ENCODE data around the gene RLN2.

RLN2 gene

GRCh38 chr9:5265939-5266338 is 38.6 kb downstream of the RLN2 start:
- DNase-seq, result no peak

GRCh38 chr9:5264219-5264595 is 40.3 kb downstream of the RLN2 start:
- no peak for DNase-seq

DNA sequence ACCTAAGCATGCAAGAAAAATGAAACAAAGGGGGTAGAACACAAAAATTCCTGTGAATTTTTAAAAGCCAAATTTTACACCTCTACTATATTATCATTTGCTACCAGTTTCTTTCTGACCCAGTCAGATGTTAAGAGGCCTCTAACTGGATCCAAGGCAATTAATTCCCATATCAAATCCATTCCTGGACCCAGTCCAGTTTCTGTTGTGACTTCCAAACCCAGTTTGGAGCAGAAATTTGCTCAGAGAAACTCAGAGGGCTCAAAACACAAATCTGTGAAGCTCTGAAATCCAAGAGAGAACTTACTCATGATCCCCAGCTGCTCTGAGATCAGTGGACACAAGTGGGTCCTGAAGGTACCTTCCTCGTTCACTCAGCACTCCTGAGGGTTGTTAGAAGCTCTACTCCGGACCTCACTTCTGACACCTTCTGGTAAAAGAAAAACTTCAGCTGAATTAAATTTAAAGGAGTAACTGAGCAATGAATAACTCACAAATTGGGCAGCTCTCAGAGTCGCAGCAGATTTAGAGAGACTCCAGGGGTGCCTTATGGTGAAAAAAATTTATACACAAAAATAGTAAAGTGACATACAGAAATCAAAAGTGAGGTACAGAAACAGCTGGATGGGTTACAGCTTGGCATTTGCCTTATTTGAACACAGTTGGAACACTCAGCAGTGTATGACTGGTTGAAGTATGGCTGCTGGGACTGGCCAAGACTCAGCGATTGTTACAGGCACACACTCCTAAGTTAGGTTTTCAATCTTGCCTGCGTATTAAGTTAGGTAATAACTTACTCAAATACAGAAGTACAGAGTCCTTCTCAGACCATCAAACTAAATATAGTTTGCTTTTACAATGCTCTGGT is 40.9 kb downstream of the RLN2 start:
- peak; percentile 3 for DNase-seq
